Esophagus muscularis mucosa (tissue), 4 donors: ENCODE results near the gene PRCP. TPM values are rescaled to one million over a fixed set of nuclear protein-coding genes. Genes with fewer than 3 reads are reported as not detected.

ENCODE experiments used
- DNase-seq: peaks from one replicate; pipeline ENCODE4 v3.0.0-alpha.2; 2017; ENCODE audit errors: extremely low spot score
- H3K27ac ChIP-seq, 4 donors: fragments of 200-600 bp; sonication (generic); replicated peaks in 1 of 4; 1 replicate in 3 of 4; 2 replicates in 1 of 4; pipeline ENCODE4 v1.5.1; 2016 to 2019; ENCODE audit warnings: mild to moderate bottlenecking in 1 of 4
- H3K27me3 ChIP-seq, 4 donors: fragments of 200-600 bp; sonication (generic); one replicate each; pipeline versions ENCODE4 v1.5.1 to v1.6.0; 2016 to 2019
- H3K36me3 ChIP-seq, 4 donors: fragments of 200-600 bp; sonication (generic); one replicate each; pipeline ENCODE4 v1.5.1; 2016 to 2019
- H3K4me1 ChIP-seq, 4 donors: fragments of 200-600 bp; sonication (generic); one replicate each; pipeline ENCODE4 v1.5.1; 2016 to 2019
- H3K4me3 ChIP-seq, 4 donors: fragments of 200-600 bp; sonication (generic); 1 replicate in 2 of 4; 2 replicates in 2 of 4; pipeline ENCODE4 v1.5.1; 2016 to 2019; ENCODE audit warnings: mild to moderate bottlenecking in 4 of 4, moderate library complexity in 1 of 4
- H3K9me3 ChIP-seq, 4 donors: fragments of 200-600 bp; sonication (generic); 1 replicate in 3 of 4; 2 replicates in 1 of 4; pipeline ENCODE4 v1.5.1; 2016 to 2019
- CTCF ChIP-seq, 3 experiments: fragments of 200-600 bp in 2 of 3; fragments of 450-650 bp in 1 of 3; sonication (generic) in 2 of 3; IDR thresholded peaks; one replicate each; pipeline ENCODE4 v1.5.1; 2017 to 2019; ENCODE audit warnings: antibody characterized with exemption in 3 of 3, mild to moderate bottlenecking in 2 of 3, moderate library complexity in 1 of 3
- EP300 ChIP-seq: sonication (generic); formaldehyde crosslinking; IDR thresholded peaks from one replicate; pipeline ENCODE4 v1.6.1; 2017; ENCODE audit warnings: antibody characterized with exemption
- POLR2A ChIP-seq: fragments of 450-650 bp; IDR thresholded peaks from one replicate; pipeline ENCODE4 v1.6.1; 2017; ENCODE audit warnings: antibody characterized with exemption, moderate library complexity, mild to moderate bottlenecking, low read depth
- POLR2AphosphoS5 ChIP-seq, 2 donors: sonication (generic); formaldehyde crosslinking; IDR thresholded peaks; one replicate each; pipeline ENCODE4 v1.6.1; 2017; ENCODE audit warnings: antibody characterized with exemption in 2 of 2
- WGBS: methylation state at CpG from one replicate; pipeline ENCODE4 v1.1.5; 2018; 5-methylcytosine and 5-hydroxymethylcytosine counted together
- intact Hi-C: fragments of 100-400 bp; cut with DNase I; formaldehyde crosslinking; loops from one replicate; pipeline ENCODE4 v1.15.1; 2023
- total RNA-seq, 4 donors: library from RNA; depleted of rRNA; stranded (reverse); fragments of >200 nt; gene quantifications; one replicate each; pipeline versions ENCODE4 v1.1.0 to v1.2.1, GENCODE V29; 2016

Gene PRCP
- total RNA-seq, 4 donors from 2014 or later: 29.1 to 46.2 (median 35.0) TPM

DNA sequence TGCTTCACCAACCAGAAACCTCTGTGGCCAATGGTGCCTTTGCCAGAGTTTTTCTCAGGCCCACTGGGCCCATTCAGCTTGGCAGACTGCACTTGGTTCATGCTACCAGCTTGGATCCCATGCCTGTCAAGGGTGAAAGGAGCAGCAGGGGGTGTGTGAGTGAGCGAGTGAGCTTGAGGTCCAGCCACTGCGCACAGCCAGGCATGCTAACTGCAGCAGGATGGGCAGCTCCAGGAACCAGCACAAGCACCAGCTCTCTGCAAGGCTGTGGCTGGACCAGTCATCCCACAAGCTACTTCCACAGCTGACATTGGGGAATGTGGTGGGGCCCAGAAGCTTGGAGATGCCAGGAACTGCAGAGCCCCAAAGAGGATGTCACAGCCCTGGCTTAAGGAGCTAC lies 42.1 kb upstream of the PRCP start:
- TF ChIP-seq CTCF (IDR thresholded peaks at IDR 0.05): no peak
- no peak for TF ChIP-seq POLR2AphosphoS5 (IDR thresholded peaks at IDR 0.05)
- no peak for TF ChIP-seq POLR2A
- TF ChIP-seq EP300: no peak
- Histone ChIP-seq H3K36me3 (no peaks in the 10 kb centered on the region), H3K4me3 (no peak overlapping the region), H3K9me3 (no peaks in the 10 kb centered on the region), H3K27me3 (no peaks in the 10 kb centered on the region), H3K4me1 (no peaks in the 10 kb centered on the region), H3K27ac (no peak overlapping the region)
- 100% methylated on average over 2 of the region's 2 CpGs for WGBS
- intact Hi-C loops: no loop called here
- no peak for DNase-seq

DNA sequence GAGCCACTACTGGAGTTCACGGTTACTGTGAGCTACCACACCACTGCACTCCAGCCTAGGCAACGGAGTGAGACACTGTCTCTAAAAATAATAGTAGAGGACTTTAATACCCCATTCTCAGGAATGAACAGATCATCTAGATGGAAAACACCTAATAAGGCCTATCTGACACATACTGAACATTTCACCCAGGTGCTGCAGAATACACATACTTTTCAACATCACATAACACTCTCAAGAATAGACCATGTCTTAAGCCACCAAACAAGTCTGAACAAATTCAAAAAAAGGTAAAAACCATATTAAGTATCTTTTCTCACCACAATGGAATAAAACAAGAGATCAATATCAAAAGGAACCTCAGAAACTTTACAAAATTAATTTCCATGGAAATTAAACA lies 39.2 kb upstream of the PRCP start:
- Histone ChIP-seq H3K27me3 (no peaks in the 10 kb centered on the region), H3K4me1 (no peaks in the 10 kb centered on the region), H3K4me3 (no peak overlapping the region), H3K9me3 (no peaks in the 10 kb centered on the region), H3K27ac (no peak overlapping the region), H3K36me3 (no peaks in the 10 kb centered on the region)
- 97% methylated on average over 2 of the region's 2 CpGs for WGBS
- TF ChIP-seq POLR2A (no peak), POLR2AphosphoS5 (IDR thresholded peaks at IDR 0.05) (no peak), EP300 (no peak), CTCF (IDR thresholded peaks at IDR 0.05) (no peak)
- intact Hi-C loops: no loop called here
- no peak for DNase-seq

GRCh38 chr11:82937554-82937953 lies 37.3 kb upstream of the PRCP start:
- Histone ChIP-seq H3K27ac (no peak overlapping the region), H3K36me3 (no peaks in the 10 kb centered on the region), H3K4me3 (no peak overlapping the region), H3K4me1 (no peaks in the 10 kb centered on the region), H3K9me3 (no peaks in the 10 kb centered on the region), H3K27me3 (no peaks in the 10 kb centered on the region)
- intact Hi-C loops: no loop called here
- no peak for DNase-seq
- 96% methylated on average over 2 of the region's 2 CpGs for WGBS
- no peak for TF ChIP-seq POLR2A
- TF ChIP-seq EP300: no peak
- TF ChIP-seq POLR2AphosphoS5 (IDR thresholded peaks at IDR 0.05): no peak
- no peak for TF ChIP-seq CTCF (IDR thresholded peaks at IDR 0.05)

- Histone ChIP-seq H3K27me3 (no peaks in the 10 kb centered on the region), H3K9me3 (no peaks in the 10 kb centered on the region), H3K4me3 (no peak overlapping the region), H3K36me3 (no peaks in the 10 kb centered on the region), H3K4me1 (no peaks in the 10 kb centered on the region), H3K27ac (no peak overlapping the region)
- 89% methylated on average over 3 of the region's 3 CpGs for WGBS
- no peak for TF ChIP-seq POLR2AphosphoS5 (IDR thresholded peaks at IDR 0.05)
- no peak for TF ChIP-seq POLR2A
- TF ChIP-seq EP300: no peak
- no peak for TF ChIP-seq CTCF (IDR thresholded peaks at IDR 0.05)
- intact Hi-C loops: no loop called here
- no peak for DNase-seq
These were observed 36.0 kb upstream of the PRCP start for GRCh38 chr11:82936261-82936660.

DNA sequence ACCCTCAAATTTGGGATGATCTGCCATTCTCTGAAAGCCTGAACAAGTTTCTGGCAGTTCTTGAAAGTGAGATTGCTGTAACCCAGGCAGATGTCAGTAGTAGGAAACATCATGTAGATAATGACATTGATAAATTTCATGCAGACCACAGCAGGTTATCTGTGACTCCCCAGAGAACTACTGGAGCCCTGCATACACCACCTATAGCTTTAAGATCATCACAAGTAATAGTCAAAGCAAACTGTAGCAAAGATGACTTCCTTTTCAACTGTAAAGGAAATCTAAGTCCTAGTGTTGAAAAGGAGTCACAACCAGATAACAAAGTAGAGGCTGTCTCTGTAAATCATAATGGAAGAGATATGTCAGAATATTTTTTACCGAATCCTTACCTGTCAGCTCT lies 32.3 kb upstream of the PRCP start:
- H3K9me3 ChIP-seq: no peaks in the 10 kb centered on the region
- no peak overlapping the region for H3K27ac ChIP-seq
- no peaks in the 10 kb centered on the region for H3K4me1 ChIP-seq
- no peaks in the 10 kb centered on the region for H3K27me3 ChIP-seq
- intact Hi-C loops: no loop called here
- no peak for DNase-seq
- no peaks in the 10 kb centered on the region for H3K36me3 ChIP-seq
- WGBS: 94% methylated on average over 1 of the region's 1 CpG
- no peak overlapping the region for H3K4me3 ChIP-seq
- TF ChIP-seq CTCF (IDR thresholded peaks at IDR 0.05) (no peak), POLR2A (no peak), POLR2AphosphoS5 (IDR thresholded peaks at IDR 0.05) (no peak), EP300 (no peak)
